Hematopoietic multipotent progenitor cell (in vitro differentiated cells): Measurements from ENCODE around the gene SYT17. TPM values are rescaled to one million over a fixed set of nuclear protein-coding genes. Genes with fewer than 3 reads are reported as not detected.
A peak's percentile ranks its signal among the peaks of the same experiment; 100 is the strongest.

ENCODE experiments used
- DNase-seq, 3 donors: peaks; one replicate each; pipeline ENCODE4 v3.0.0-alpha.2; 2011 to 2015; ENCODE audit warnings: low read depth in 2 of 3, low spot score in 2 of 3
- total RNA-seq: library from RNA; depleted of rRNA; stranded (reverse); fragments of >200 nt; gene quantifications from one replicate; pipeline ENCODE4 v1.2.3, GENCODE V29; 2012

The SYT17 gene
- total RNA-seq, 1 donor, result 0.27 TPM

GRCh38 chr16:19138601-19139000, 29.4 kb upstream of the SYT17 start:
- no peak for DNase-seq

GRCh38 chr16:19139436-19140091, 28.5 kb upstream of the SYT17 start:
- no peak for DNase-seq

GRCh38 chr16:19140396-19140795, 27.6 kb upstream of the SYT17 start:
- DNase-seq, result no peak

- DNase-seq, result no peak
These were observed 25.0 kb upstream of the SYT17 start for GRCh38 chr16:19142939-19143598.

- no peak for DNase-seq
These were observed 24.5 kb upstream of the SYT17 start for GRCh38 chr16:19143599-19143956.

GRCh38 chr16:19145010-19145409, 23.0 kb upstream of the SYT17 start:
- DNase-seq, result no peak

GRCh38 chr16:19147126-19147525, 20.9 kb upstream of the SYT17 start:
- DNase-seq, result no peak

GRCh38 chr16:19147627-19148026, 20.4 kb upstream of the SYT17 start:
- no peak for DNase-seq

GRCh38 chr16:19148189-19148588, 19.9 kb upstream of the SYT17 start:
- no peak for DNase-seq

GRCh38 chr16:19151310-19151709, 16.7 kb upstream of the SYT17 start:
- DNase-seq, result no peak

- DNase-seq, result no peak
These were observed 16.0 kb upstream of the SYT17 start for GRCh38 chr16:19152042-19152441.

GRCh38 chr16:19153876-19154275, 14.2 kb upstream of the SYT17 start:
- no peak for DNase-seq

- DNase-seq, result no peak
These were observed 6.0 kb upstream of the SYT17 start for GRCh38 chr16:19162085-19162484.

GRCh38 chr16:19163215-19163614, 4.8 kb upstream of the SYT17 start:
- no peak for DNase-seq

- no peak for DNase-seq
These were observed 3.8 kb upstream of the SYT17 start for GRCh38 chr16:19164285-19164684.

GRCh38 chr16:19165101-19165500, 2.9 kb upstream of the SYT17 start:
- no peak for DNase-seq

GRCh38 chr16:19166500-19166899, 1.5 kb upstream of the SYT17 start:
- no peak for DNase-seq

- peak in 1 of 3 donors; percentile 14 for DNase-seq
These were observed 486 bp downstream of the SYT17 start for GRCh38 chr16:19168371-19169081.

GRCh38 chr16:19169082-19169639, 1.1 kb downstream of the SYT17 start:
- no peak for DNase-seq

- DNase-seq, result no peak
These were observed 2.1 kb downstream of the SYT17 start for GRCh38 chr16:19170043-19170655.

GRCh38 chr16:19172098-19172780, 4.2 kb downstream of the SYT17 start:
- DNase-seq, result no peak
